Right lobe of liver (tissue), 6 donors: ENCODE results near the gene APOA5. TPM values are rescaled to one million over a fixed set of nuclear protein-coding genes. Genes with fewer than 3 reads are reported as not detected.

ENCODE experiments used
- ATAC-seq, 4 donors: fragments of 200-7000 bp; cut with Tn5 transposase; one replicate each; pipeline ENCODE4 v1.9.1; 2020; ENCODE audit warnings: mild to moderate bottlenecking in 4 of 4, moderate library complexity in 4 of 4
- DNase-seq, 3 donors: peaks; one replicate each; pipeline ENCODE4 v3.0.0-alpha.2; 2020
- H3K27ac ChIP-seq, 3 donors: fragments of 200-600 bp; one replicate each; pipeline ENCODE4 v1.8.0; 2022
- H3K27me3 ChIP-seq, 2 donors: fragments of 200-600 bp; one replicate each; pipeline ENCODE4 v1.8.0; 2022
- H3K36me3 ChIP-seq, 4 donors: fragments of 200-600 bp; sonication (generic) in 1 of 4; one replicate each; pipeline versions ENCODE4 v1.5.1 to v1.8.0; 2017 to 2022; ENCODE audit warnings: control low read depth in 1 of 4
- H3K4me1 ChIP-seq, 4 donors: fragments of 200-600 bp; sonication (generic) in 1 of 4; one replicate each; pipeline versions ENCODE4 v1.5.1 to v1.8.0; 2017 to 2022; ENCODE audit warnings: control low read depth in 1 of 4
- H3K4me3 ChIP-seq, 3 donors: fragments of 200-600 bp; one replicate each; pipeline ENCODE4 v1.8.0; 2022
- H3K9me3 ChIP-seq, 4 donors: fragments of 200-600 bp; sonication (generic) in 1 of 4; one replicate each; pipeline versions ENCODE4 v1.5.1 to v1.8.0; 2017 to 2022; ENCODE audit warnings: control low read depth in 1 of 4
- CTCF ChIP-seq, 4 donors: fragments of 200-600 bp in 3 of 4; fragments of 450-650 bp in 1 of 4; IDR thresholded peaks; one replicate each; pipeline versions ENCODE4 v1.5.1 to v1.8.0; 2016 to 2022; ENCODE audit warnings: antibody characterized with exemption in 4 of 4, mild to moderate bottlenecking in 2 of 4
- POLR2A ChIP-seq: fragments of 450-650 bp; IDR thresholded peaks from one replicate; pipeline ENCODE4 v1.6.1; 2017; ENCODE audit warnings: antibody characterized with exemption, mild to moderate bottlenecking
- WGBS: methylation state at CpG from one replicate; pipeline ENCODE4 v1.1.6; 2018; ENCODE audit warnings: low coverage, low lambda C conversion rate; ENCODE audit not compliant: insufficient coverage; ENCODE audit errors: missing lambda C conversion rate; 5-methylcytosine and 5-hydroxymethylcytosine counted together
- intact Hi-C, 2 donors: fragments of 100-400 bp; cut with DNase I; formaldehyde crosslinking; loops; one replicate each; pipeline versions ENCODE4 v1.11.2 to v1.14.1; 2022
- total RNA-seq, 6 experiments: library from RNA; depleted of rRNA in 2 of 6; stranded (reverse); fragments of >200 nt in 2 of 6; fragmentation: NEBNext Ultra II Directional in 3 of 6; extraction: Animal tissue kit (Norgen Biotek cat#: 25700) in 3 of 6; gene quantifications; one replicate each; pipeline versions ENCODE4 v1.1.0 to v1.2.4, GENCODE V29; 2016 to 2023
- donor health status: DM: no; HTN: yes; CAD: no.
- donor health status: DM: no; HTN: no; CAD: no.
- donor health status: DM: no; HTN: no; CAD: no.
- donor health status: DM: no; HTN: yes; CAD: no.
- donor health status: DM: no; HTN: yes; CAD: no.

The APOA5 gene
- total RNA-seq, 6 experiments from 2014 or later: 57.8 to 1,064 (median 724) TPM

DNA sequence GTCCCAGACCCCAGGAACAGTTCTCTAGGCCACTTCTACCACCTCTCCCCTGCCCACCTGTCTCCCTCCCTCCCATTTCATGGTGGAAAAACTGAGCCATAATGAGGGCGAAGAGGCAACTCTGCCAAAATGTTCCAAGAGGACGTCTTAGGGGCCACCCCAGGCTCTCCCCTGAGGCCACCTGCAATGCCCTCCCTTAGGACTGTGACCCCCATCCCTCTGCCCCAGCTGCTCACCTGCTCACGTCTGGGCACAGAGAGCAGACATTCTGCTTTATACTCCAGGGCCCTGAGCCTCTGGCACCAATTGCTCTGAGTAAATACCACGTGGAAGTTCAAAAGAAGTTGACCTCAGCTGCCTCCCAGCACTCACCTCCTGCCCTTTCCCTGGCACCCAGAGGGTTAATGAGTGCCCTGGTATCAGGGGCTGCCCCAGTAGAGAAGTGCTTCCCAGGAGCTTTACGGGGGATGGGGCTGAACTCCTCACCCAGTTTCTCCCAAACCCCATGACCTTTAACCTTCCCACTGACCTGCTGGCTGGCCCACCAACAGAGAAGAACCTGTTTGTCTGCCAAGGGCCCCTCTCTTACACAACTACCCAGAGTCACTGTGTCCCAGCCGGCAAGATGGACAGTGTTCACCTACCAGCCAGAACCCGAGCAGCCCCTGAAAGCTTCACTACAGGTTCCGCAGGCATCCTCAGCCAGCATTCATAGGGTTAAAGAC, 627 bp upstream of the APOA5 start:
- peak overlapping the region in 2 of 3 donors; percentile 82 to 90 for H3K4me3 ChIP-seq
- peaks cover 0 to 7% (median 0%) of the 10 kb centered on the region in 4 donors for H3K36me3 ChIP-seq
- peak; percentile 61 to 72 (median 68) for ATAC-seq
- TF ChIP-seq POLR2A (peak; percentile 80), CTCF (IDR thresholded peaks at IDR 0.05) (no peak)
- intact Hi-C loops: loop anchor here in 1 of 2 donors (5.0 kb wide), 1 partner anchor 45 kb away; the partner anchor contains the start of gene APOA1
- H3K9me3 ChIP-seq: no peaks in the 10 kb centered on the region
- DNase-seq: peak; percentile 44 to 94 (median 87)
- peak overlapping the region; percentile 34 to 83 (median 73) for H3K27ac ChIP-seq
- no peaks in the 10 kb centered on the region for H3K27me3 ChIP-seq
- 27% methylated on average over 6 of the region's 8 CpGs for WGBS
- H3K4me1 ChIP-seq: peaks cover 0 to 50% (median 5%) of the 10 kb centered on the region in 4 donors

DNA sequence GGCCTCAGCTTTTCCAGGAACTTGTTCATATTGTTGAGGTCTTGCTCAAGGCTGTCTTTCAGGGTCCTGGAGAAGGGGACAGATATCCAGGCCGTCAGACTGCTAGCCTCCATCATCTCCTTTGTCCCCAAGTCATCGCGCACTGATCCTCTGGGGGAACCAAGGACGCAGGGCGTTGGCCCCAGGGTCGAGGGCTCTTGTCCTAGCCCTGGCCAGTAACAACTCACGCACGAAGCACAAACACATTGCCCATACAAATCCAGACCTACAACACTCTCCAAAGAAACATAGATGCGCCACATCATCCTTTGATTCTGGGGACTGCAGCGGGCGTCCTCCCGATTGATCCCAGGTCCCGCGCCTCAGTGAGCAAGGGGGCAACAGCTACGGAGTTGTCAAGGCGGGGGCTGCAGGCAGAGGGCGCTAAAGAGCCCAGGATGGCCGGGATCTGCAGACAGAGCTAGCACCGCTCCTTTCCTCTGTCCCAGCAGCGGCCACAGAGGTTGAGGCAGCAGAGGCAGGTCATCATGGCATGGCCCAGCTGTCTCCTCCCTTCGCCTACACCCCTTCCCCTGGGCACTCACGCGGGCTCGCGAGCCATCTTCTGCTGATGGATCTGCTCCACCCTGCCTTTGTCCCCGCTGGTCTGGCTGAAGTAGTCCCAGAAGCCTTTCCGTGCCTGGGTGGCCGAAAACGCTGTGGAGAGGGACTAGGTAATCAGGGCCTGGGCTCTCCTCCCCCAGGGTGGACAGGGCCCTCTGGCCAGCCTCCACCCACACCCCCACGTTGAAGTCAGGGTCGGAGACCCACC, 472 bp downstream of the APOA5 start:
- Histone ChIP-seq H3K27me3 (no peaks in the 10 kb centered on the region), H3K27ac (peak overlapping the region; percentile 34 to 83 (median 73)), H3K36me3 (peaks cover 0 to 10% (median 3%) of the 10 kb centered on the region in 4 donors), H3K9me3 (no peaks in the 10 kb centered on the region), H3K4me3 (peak overlapping the region; percentile 10 to 90 (median 82)), H3K4me1 (peaks cover 0 to 54% (median 5%) of the 10 kb centered on the region in 4 donors)
- TF ChIP-seq CTCF (IDR thresholded peaks at IDR 0.05): peak; percentile 83 to 94 (median 92)
- peak; percentile 40 for TF ChIP-seq POLR2A
- DNase-seq: peak; percentile 86 to 89 (median 88)
- 17% methylated on average over 20 of the region's 31 CpGs for WGBS
- ATAC-seq: peak; percentile 42 to 81 (median 66)
- intact Hi-C loops: loop anchor here in 1 of 2 donors (5.0 kb wide), 1 partner anchor 46 kb away; the partner anchor contains the start of gene APOA1

DNA sequence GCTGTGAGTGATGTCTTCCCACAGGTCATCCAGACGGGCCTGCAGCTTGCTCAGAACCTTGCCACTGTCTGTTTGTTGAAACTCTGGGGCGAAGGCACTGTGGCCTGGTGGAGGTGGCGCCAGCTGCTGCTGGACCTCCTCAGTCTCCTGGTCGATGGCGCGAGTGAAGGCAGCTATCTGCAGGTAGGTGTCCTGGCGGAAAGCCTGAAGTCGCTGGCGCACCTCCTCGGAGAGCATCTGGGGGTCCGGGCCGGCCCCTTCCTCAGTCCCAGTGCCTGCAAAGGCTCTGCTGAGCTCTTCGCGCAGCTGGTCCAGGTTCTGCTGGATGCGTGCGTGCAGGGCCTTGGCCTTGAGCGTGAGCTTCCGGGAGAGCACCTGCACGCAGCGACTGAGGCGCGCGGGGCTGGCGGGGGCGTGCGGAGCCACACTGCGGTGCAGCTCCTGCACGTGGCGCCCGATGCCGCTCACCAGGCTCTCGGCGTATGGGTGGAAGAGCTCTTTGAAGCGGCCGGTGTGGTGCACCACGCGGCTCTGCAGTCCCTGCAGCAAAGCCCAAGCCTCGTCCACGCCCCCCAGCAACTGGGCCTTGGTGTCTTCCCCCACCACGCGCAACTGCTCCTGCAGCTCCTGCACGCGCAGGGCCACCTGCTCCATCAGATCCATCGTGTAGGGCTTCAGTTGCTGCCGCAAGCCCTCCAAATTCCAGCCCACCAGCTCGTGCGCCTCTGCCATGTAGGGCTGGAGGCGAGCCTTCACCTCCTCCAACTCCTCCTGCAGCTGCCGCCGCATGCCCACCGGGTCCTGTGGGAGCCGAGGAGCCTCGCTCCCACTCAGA, 1.3 kb downstream of the APOA5 start:
- H3K9me3 ChIP-seq: no peaks in the 10 kb centered on the region
- no peak for ATAC-seq
- peak overlapping the region in 2 of 3 donors; percentile 73 to 83 for H3K27ac ChIP-seq
- no peak for TF ChIP-seq POLR2A
- TF ChIP-seq CTCF (IDR thresholded peaks at IDR 0.05): no peak
- WGBS: 29% methylated on average over 10 of the region's 53 CpGs
- DNase-seq: peak in 2 of 3 donors; percentile 61 to 65
- intact Hi-C loops: loop anchor here in 1 of 2 donors (5.0 kb wide), 1 partner anchor 47 kb away; the partner anchor contains the start of gene APOA1
- no peaks in the 10 kb centered on the region for H3K27me3 ChIP-seq
- peaks cover 0 to 54% (median 5%) of the 10 kb centered on the region in 4 donors for H3K4me1 ChIP-seq
- H3K36me3 ChIP-seq: peaks cover 0 to 19% (median 8%) of the 10 kb centered on the region in 4 donors
- peak overlapping the region; percentile 10 to 90 (median 82) for H3K4me3 ChIP-seq

DNA sequence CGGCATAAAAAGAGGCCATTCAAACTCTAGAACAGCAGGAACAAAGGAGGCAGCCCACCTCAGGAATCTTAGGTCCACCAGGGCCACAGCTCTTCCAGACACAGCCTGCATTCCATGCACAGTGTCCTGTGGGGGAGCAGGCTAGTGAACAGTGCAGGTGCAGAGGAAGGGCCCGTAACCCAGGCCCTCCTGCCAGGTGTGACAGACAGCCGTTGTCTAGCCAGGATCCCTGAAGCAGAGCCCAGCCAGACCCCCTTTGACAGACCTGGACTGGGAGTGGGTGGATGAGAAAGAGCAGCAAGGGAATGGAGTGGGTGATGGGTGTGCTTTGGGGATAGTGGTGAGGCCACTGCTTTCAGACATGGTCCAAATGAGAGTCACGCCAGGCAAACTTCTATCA, 2.7 kb downstream of the APOA5 start:
- H3K36me3 ChIP-seq: peaks cover 5 to 33% (median 17%) of the 10 kb centered on the region in 4 donors
- H3K27me3 ChIP-seq: no peaks in the 10 kb centered on the region
- 23% methylated on average over 2 of the region's 4 CpGs for WGBS
- intact Hi-C loops: no loop called here
- peaks cover 0 to 54% (median 5%) of the 10 kb centered on the region in 4 donors for H3K4me1 ChIP-seq
- no peak for DNase-seq
- ATAC-seq: peak in 1 of 4 donors; percentile 18
- TF ChIP-seq POLR2A: no peak
- TF ChIP-seq CTCF (IDR thresholded peaks at IDR 0.05): no peak
- H3K9me3 ChIP-seq: no peaks in the 10 kb centered on the region
- peak overlapping the region in 2 of 3 donors; percentile 73 to 82 for H3K27ac ChIP-seq
- H3K4me3 ChIP-seq: peak overlapping the region in 2 of 3 donors; percentile 82 to 90
